ENCODE results near the gene NELL2.

DNA sequence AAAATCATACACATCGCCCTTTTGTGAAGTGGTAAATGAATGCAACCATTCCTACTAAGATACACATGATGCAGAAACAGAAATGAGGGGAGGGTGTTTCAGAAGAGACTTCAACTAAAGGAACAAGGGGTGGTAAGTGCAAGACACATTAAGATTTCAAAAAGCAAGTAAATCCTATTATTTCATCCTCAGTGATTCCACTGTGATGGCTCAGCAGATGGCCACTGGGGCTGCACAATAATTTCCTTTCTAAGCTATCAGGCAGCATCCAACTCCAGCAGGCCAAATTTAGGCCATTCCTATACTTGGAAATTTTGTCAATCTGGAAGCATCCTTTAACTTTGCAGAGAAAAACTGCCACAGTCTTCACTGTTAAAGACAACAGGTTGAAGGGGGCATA is 272.4 kb downstream of the NELL2 start:
- no peak for TF ChIP-seq POLR2A (IDR thresholded peaks at IDR 0.05)
- TF ChIP-seq CTCF (IDR thresholded peaks at IDR 0.05): no peak

Data from esophagus squamous epithelium (tissue), 4 donors.